GM12892 (cell line): Measurements from ENCODE around the gene HOXD8.

Experiments
- POLR2A ChIP-seq: IDR thresholded peaks from 2 replicates; pipeline ENCODE4 v1.6.1; 2011; ENCODE audit warnings: low read depth, low read length, control low read depth
- POLR2AphosphoS5 ChIP-seq: IDR thresholded peaks from 2 replicates; pipeline ENCODE4 v1.6.1; 2011; ENCODE audit warnings: low read depth, low read length, control low read depth
- TAF1 ChIP-seq: IDR thresholded peaks from 2 replicates; pipeline ENCODE4 v1.6.1; 2011; ENCODE audit warnings: low read depth, mild to moderate bottlenecking, control low read depth, low read length, borderline replicate concordance

- TF ChIP-seq POLR2AphosphoS5: no peak
- no peak for TF ChIP-seq TAF1
- no peak for TF ChIP-seq POLR2A
Observed at GRCh38 chr2:176171351-176172006, 42.0 kb downstream of the HOXD8 start.
